Activated B cell treated with CpG ODN at 0.5 μM for 24 hours (primary cell): Measurements from ENCODE around the gene TUBB2A. TPM values are rescaled to one million over a fixed set of nuclear protein-coding genes. Genes with fewer than 3 reads are reported as not detected.
"Not testable (repeated sequence)": the region's sequence is repeated elsewhere in the genome, so short reads cannot be mapped to it uniquely, and the experiment has no call there.

ENCODE experiments used
- ATAC-seq: fragments of 200-7000 bp; cut with Tn5 transposase; one replicate; pipeline ENCODE4 v1.10.0; 2021; ENCODE audit warnings: low read depth, mild to moderate bottlenecking, moderate library complexity
- CTCF ChIA-PET: fragments of 350-600 bp; sonication (Branson Sonifier 250); formaldehyde crosslinking; loops from one replicate; lab custom pipeline; 2021; ENCODE audit warnings: antibody characterized with exemption; lab: Charles Lee
- POLR2A ChIA-PET: fragments of 350-600 bp; sonication (Branson Sonifier 250); formaldehyde crosslinking; loops from one replicate; lab custom pipeline; 2021; ENCODE audit warnings: antibody characterized with exemption; lab: Charles Lee
- DNase-seq: peaks from one replicate; pipeline ENCODE4 v3.0.0; 2022
- H3K27ac Mint-ChIP-seq: one replicate; pipeline ENCODE4 v1.8.0; 2020; ENCODE audit warnings: mixed read lengths
- H3K27me3 Mint-ChIP-seq: one replicate; pipeline ENCODE4 v1.8.0; 2021; ENCODE audit warnings: mixed read lengths
- H3K36me3 Mint-ChIP-seq: one replicate; pipeline ENCODE4 v1.8.0; 2021; ENCODE audit warnings: low read depth, mixed read lengths
- H3K4me1 Mint-ChIP-seq: one replicate; pipeline ENCODE4 v1.8.0; 2021; ENCODE audit warnings: mixed read lengths
- H3K4me3 Mint-ChIP-seq: one replicate; pipeline ENCODE4 v1.8.0; 2020; ENCODE audit warnings: mild to moderate bottlenecking, mixed read lengths
- H3K9me3 Mint-ChIP-seq: one replicate; pipeline ENCODE4 v1.8.0; 2020; ENCODE audit warnings: mixed read lengths
- CTCF ChIP-seq: fragments of 200-600 bp; IDR thresholded peaks from one replicate; pipeline ENCODE4 v1.8.0; 2022; ENCODE audit warnings: antibody characterized with exemption, mild to moderate bottlenecking
- intact Hi-C: fragments of 100-400 bp; cut with micrococcal nuclease; formaldehyde crosslinking; loops from one replicate; pipeline ENCODE4 v1.15.1; 2024
- total RNA-seq: library from RNA; stranded (reverse); gene quantifications from 2 replicates; pipeline ENCODE4 v1.2.3, GENCODE V29; 2022

Gene TUBB2A
- total RNA-seq, 1 donor from 2014 or later: 3.3 TPM

- ATAC-seq (no peak), DNase-seq (no peak)
- no peaks in the 10 kb centered on the region for H3K4me1 Mint-ChIP-seq
- ChIA-PET CTCF (no interaction called here), POLR2A (no interaction called here)
- no peaks in the 10 kb centered on the region for H3K36me3 Mint-ChIP-seq
- H3K4me3 Mint-ChIP-seq: no peak overlapping the region
- H3K9me3 Mint-ChIP-seq: no peaks in the 10 kb centered on the region
- peaks cover 5% of the 10 kb centered on the region for H3K27me3 Mint-ChIP-seq
- intact Hi-C loops: no loop called here
- TF ChIP-seq CTCF: no peak
- no peak overlapping the region for H3K27ac Mint-ChIP-seq
These were observed 35.9 kb upstream of the TUBB2A start for GRCh38 chr6:3193102-3193849.

GRCh38 chr6:3190779-3191178, 33.4 kb upstream of the TUBB2A start:
- no peak overlapping the region for H3K4me3 Mint-ChIP-seq
- POLR2A ChIA-PET: no interaction called here
- DNase-seq (no peak), ATAC-seq (no peak)
- CTCF ChIA-PET: no interaction called here
- TF ChIP-seq CTCF: no peak
- no peak overlapping the region for H3K27ac Mint-ChIP-seq
- H3K27me3 Mint-ChIP-seq: peaks cover 7% of the 10 kb centered on the region
- no peaks in the 10 kb centered on the region for H3K36me3 Mint-ChIP-seq
- no peaks in the 10 kb centered on the region for H3K4me1 Mint-ChIP-seq
- no peaks in the 10 kb centered on the region for H3K9me3 Mint-ChIP-seq
- intact Hi-C loops: no loop called here

GRCh38 chr6:3190056-3190455, 32.7 kb upstream of the TUBB2A start:
- no peak for TF ChIP-seq CTCF

GRCh38 chr6:3189192-3189591, 31.8 kb upstream of the TUBB2A start:
- intact Hi-C loops, ATAC-seq, H3K27me3 Mint-ChIP-seq, H3K4me1 Mint-ChIP-seq, H3K27ac Mint-ChIP-seq, H3K4me3 Mint-ChIP-seq, H3K9me3 Mint-ChIP-seq, CTCF ChIA-PET, H3K36me3 Mint-ChIP-seq, DNase-seq, POLR2A ChIA-PET: not testable (repeated sequence)

More at GRCh38 chr6:3190056-3190455, 32.7 kb upstream of the TUBB2A start:
- Mint-ChIP-seq H3K4me3 (no peak overlapping the region), H3K9me3 (no peaks in the 10 kb centered on the region), H3K4me1 (no peaks in the 10 kb centered on the region), H3K27ac (no peak overlapping the region), H3K36me3 (no peaks in the 10 kb centered on the region), H3K27me3 (peaks cover 7% of the 10 kb centered on the region)
- ChIA-PET POLR2A (no interaction called here), CTCF (no interaction called here)
- DNase-seq: no peak
- intact Hi-C loops: no loop called here
- ATAC-seq: no peak

- H3K27ac Mint-ChIP-seq: no peak overlapping the region
- peaks cover 12% of the 10 kb centered on the region for H3K27me3 Mint-ChIP-seq
- H3K36me3 Mint-ChIP-seq: no peaks in the 10 kb centered on the region
- no peaks in the 10 kb centered on the region for H3K9me3 Mint-ChIP-seq
- H3K4me1 Mint-ChIP-seq: no peaks in the 10 kb centered on the region
- ATAC-seq (no peak), DNase-seq (no peak)
- CTCF ChIA-PET: no interaction called here
- POLR2A ChIA-PET: no interaction called here
- no peak for TF ChIP-seq CTCF
- intact Hi-C loops: no loop called here
- H3K4me3 Mint-ChIP-seq: no peak overlapping the region
These were observed 30.9 kb upstream of the TUBB2A start for GRCh38 chr6:3188262-3188661.
